ENCODE results near the gene CAMK2G.

CAMK2G gene

DNA sequence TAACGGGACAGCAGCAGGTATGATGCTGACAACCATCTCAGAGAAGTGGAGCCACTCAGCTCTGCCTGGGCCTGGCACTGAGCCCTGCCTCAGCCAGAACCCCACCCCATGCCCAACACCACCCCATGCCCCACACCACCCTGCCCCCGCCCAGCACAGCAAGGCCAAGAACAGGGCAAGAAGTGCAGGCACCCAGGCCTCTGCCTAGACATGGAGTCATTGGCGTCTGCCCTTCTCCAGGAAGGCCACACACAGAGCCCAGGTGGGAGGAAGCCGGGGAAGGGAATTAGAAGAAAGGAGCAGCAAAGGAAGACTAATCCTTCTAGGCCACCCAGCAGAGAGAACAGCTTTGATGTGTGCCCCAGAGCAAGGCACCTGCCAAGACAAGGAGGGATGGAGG lies 18.9 kb downstream of the CAMK2G start:
- H3K36me3 ChIP-seq (ENCODE audit: insufficient read depth, low read length) = peaks cover 30% of the 10 kb centered on the region; the same call in 1 of the 2 replicates
- no peak overlapping the region for H2AFZ ChIP-seq (ENCODE audit: low read length)
- no peaks in the 10 kb centered on the region for H3F3A ChIP-seq (ENCODE audit: insufficient read depth, low read length)
- no peak for TF ChIP-seq EZH2 (IDR thresholded peaks at IDR 0.05; ENCODE audit: borderline replicate concordance, low read length)
- TF ChIP-seq CTCF (IDR thresholded peaks at IDR 0.05; ENCODE audit: low read length) = no peak
- no peaks in the 10 kb centered on the region for H4K20me1 ChIP-seq (ENCODE audit: insufficient read depth, low read length)
- H3K9ac ChIP-seq (ENCODE audit: low read length) = no peak overlapping the region
- no peak overlapping the region for H3K4me2 ChIP-seq (ENCODE audit: low read length)
- H3K9me2 ChIP-seq (ENCODE audit: low read depth, low read length) = no peaks in the 10 kb centered on the region
- no peaks in the 10 kb centered on the region for H3K79me2 ChIP-seq (ENCODE audit: insufficient read depth, low read length)
- peaks cover 30% of the 10 kb centered on the region for H3K4me1 ChIP-seq (ENCODE audit: insufficient read depth, low read length, severe bottlenecking)
- no peak overlapping the region for H3K27ac ChIP-seq (ENCODE audit: low read depth, low read length, poor library complexity, severe bottlenecking)
- no peaks in the 10 kb centered on the region for H3K27me3 ChIP-seq (ENCODE audit: insufficient read depth, low read length)
- H3K9me3 ChIP-seq (ENCODE audit: low read length) = no peaks in the 10 kb centered on the region
- H3K4me3 ChIP-seq (ENCODE audit: low read depth, low read length, poor library complexity, severe bottlenecking) = no peak overlapping the region

- Histone ChIP-seq H3K36me3 (ENCODE audit: insufficient read depth, low read length) (peaks cover 19% of the 10 kb centered on the region; the same call in 1 of the 2 replicates), H3K27ac (ENCODE audit: low read depth, low read length, poor library complexity, severe bottlenecking) (no peak overlapping the region), H3K4me3 (ENCODE audit: low read depth, low read length, poor library complexity, severe bottlenecking) (no peak overlapping the region), H3K9ac (ENCODE audit: low read length) (no peak overlapping the region), H2AFZ (ENCODE audit: low read length) (no peak overlapping the region), H3K9me2 (ENCODE audit: low read depth, low read length) (no peaks in the 10 kb centered on the region), H3K79me2 (ENCODE audit: insufficient read depth, low read length) (no peaks in the 10 kb centered on the region), H3K4me1 (ENCODE audit: insufficient read depth, low read length, severe bottlenecking) (peaks cover 22% of the 10 kb centered on the region), H3K27me3 (ENCODE audit: insufficient read depth, low read length) (no peaks in the 10 kb centered on the region), H3K4me2 (ENCODE audit: low read length) (no peak overlapping the region), H4K20me1 (ENCODE audit: insufficient read depth, low read length) (no peaks in the 10 kb centered on the region), H3F3A (ENCODE audit: insufficient read depth, low read length) (no peaks in the 10 kb centered on the region), H3K9me3 (ENCODE audit: low read length) (no peaks in the 10 kb centered on the region)
- TF ChIP-seq CTCF (IDR thresholded peaks at IDR 0.05; ENCODE audit: low read length) (no peak), EZH2 (IDR thresholded peaks at IDR 0.05; ENCODE audit: borderline replicate concordance, low read length) (no peak)
Observed at GRCh38 chr10:73854310-73854709, 20.0 kb downstream of the CAMK2G start.

DNA sequence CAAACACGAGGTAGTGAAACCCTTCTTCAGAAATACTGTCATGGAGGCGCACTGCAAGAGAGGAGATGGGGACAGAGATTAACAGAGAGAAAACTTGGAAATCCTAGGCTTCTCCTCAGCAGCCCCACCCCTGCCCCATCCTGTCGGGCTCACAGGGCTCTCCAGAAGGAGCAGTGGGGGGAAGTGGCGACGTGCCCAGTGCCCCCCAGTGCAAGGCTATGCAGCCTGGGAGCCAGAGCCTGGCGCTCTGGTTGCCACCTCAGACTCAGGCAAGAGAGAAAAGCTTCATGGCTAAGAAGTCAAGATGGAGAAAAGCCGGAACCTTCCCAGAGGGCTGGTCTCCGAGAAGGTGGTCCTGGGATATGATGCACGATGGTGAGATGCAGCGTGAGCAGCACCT lies 21.2 kb downstream of the CAMK2G start:
- Histone ChIP-seq H3K9ac (ENCODE audit: low read length) (no peak overlapping the region), H2AFZ (ENCODE audit: low read length) (no peak overlapping the region), H3K4me2 (ENCODE audit: low read length) (no peak overlapping the region), H3F3A (ENCODE audit: insufficient read depth, low read length) (no peaks in the 10 kb centered on the region), H4K20me1 (ENCODE audit: insufficient read depth, low read length) (no peaks in the 10 kb centered on the region), H3K9me3 (ENCODE audit: low read length) (no peaks in the 10 kb centered on the region), H3K36me3 (ENCODE audit: insufficient read depth, low read length) (peaks cover 18% of the 10 kb centered on the region; the same call in 1 of the 2 replicates), H3K27me3 (ENCODE audit: insufficient read depth, low read length) (no peaks in the 10 kb centered on the region), H3K9me2 (ENCODE audit: low read depth, low read length) (no peaks in the 10 kb centered on the region), H3K4me3 (ENCODE audit: low read depth, low read length, poor library complexity, severe bottlenecking) (no peak overlapping the region), H3K27ac (ENCODE audit: low read depth, low read length, poor library complexity, severe bottlenecking) (no peak overlapping the region), H3K79me2 (ENCODE audit: insufficient read depth, low read length) (no peaks in the 10 kb centered on the region), H3K4me1 (ENCODE audit: insufficient read depth, low read length, severe bottlenecking) (peaks cover 13% of the 10 kb centered on the region)
- no peak for TF ChIP-seq EZH2 (IDR thresholded peaks at IDR 0.05; ENCODE audit: borderline replicate concordance, low read length)
- no peak for TF ChIP-seq CTCF (IDR thresholded peaks at IDR 0.05; ENCODE audit: low read length)
